ENCODE results near the gene RAPGEF3. TPM values are rescaled to one million over a fixed set of nuclear protein-coding genes. Genes with fewer than 3 reads are reported as not detected.

The RAPGEF3 gene
- total and polyA plus RNA-seq, 2 of the 8 experiments (the other 6 are each of a cell fraction or from before 2014, with no cell fraction given): 5.0 to 9.4 TPM

DNA sequence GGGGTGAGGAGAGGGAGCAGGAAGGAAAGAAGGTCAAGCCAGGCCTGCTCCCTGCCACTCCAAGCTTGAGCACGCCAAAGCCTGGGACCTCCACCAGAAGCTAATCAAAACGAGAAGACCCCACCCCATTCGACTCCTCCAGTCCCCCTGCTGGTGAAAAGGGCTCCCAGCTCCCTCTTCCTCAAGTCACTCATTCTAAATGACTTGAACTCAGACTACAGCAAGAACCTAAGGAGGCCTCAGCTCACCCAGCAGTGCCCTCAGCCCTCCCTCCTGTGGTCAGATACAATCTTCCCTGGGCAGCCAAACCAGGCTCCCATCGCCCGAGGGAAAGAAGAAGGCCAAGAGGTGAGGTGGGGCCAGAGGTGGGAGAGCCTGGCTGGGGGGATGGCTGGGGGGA is 43.6 kb upstream of the RAPGEF3 start:
- Histone ChIP-seq H2BK12ac (ENCODE audit: low read depth, low read length) (no peak overlapping the region), H2BK5ac (ENCODE audit: low read depth, low read length) (no peak overlapping the region), H2BK20ac (ENCODE audit: low read length) (no peak overlapping the region), H3K27ac (ENCODE audit: low read depth, low read length) (no peak overlapping the region), H3K79me1 (ENCODE audit: low read depth, low read length) (peaks cover 3% of the 10 kb centered on the region; the same call in 1 of the 2 replicates), H3K56ac (replicated peaks; ENCODE audit: insufficient read length, low read depth, low read length) (no peak overlapping the region), H3K36me3 (ENCODE audit: control insufficient read depth in 2 of 4, insufficient read depth in 4 of 4, low read length in 3 of 4) (peaks cover 0 to 2% (median 0%) of the 10 kb centered on the region in 4 experiments; a peak in 1 of 8 replicates), H3K9ac (replicated peaks in 1 of 4; ENCODE audit: extremely low read depth in 1 of 4, low read depth in 3 of 4, low read length in 3 of 4) (no peak overlapping the region), H3K23ac (ENCODE audit: insufficient read length) (no peak overlapping the region), H3K27me3 (replicated peaks in 1 of 4; ENCODE audit: control insufficient read depth in 3 of 4, extremely low read depth in 1 of 4, insufficient read depth in 3 of 4, low read length in 3 of 4) (no peaks in the 10 kb centered on the region), H2AK5ac (ENCODE audit: low read depth, low read length) (no peak overlapping the region), H3K4me1 (replicated peaks in 1 of 4; ENCODE audit: control insufficient read depth in 3 of 4, insufficient read depth in 4 of 4, low read length in 3 of 4) (peaks cover 0 to 12% (median 4%) of the 10 kb centered on the region in 4 experiments; a peak in 5 of 7 replicates), H4K5ac (ENCODE audit: insufficient read length, low read depth, low read length) (no peak overlapping the region), H2AFZ (ENCODE audit: low read length) (no peak overlapping the region), H3K18ac (ENCODE audit: extremely low read depth, low read length) (no peak overlapping the region), H4K91ac (replicated peaks; ENCODE audit: insufficient read length, low read length) (no peak overlapping the region), H3K23me2 (ENCODE audit: low read depth, low read length) (0 out of 2 replicates have a peak, but pooled peaks cover 1% of the 10 kb centered on the region), H4K20me1 (replicated peaks in 1 of 2; ENCODE audit: control insufficient read depth in 1 of 2, insufficient read depth in 2 of 2, low read length in 2 of 2) (peaks cover 7 to 15% of the 10 kb centered on the region in 2 experiments), H3K14ac (ENCODE audit: insufficient read length) (no peak overlapping the region), H4K8ac (ENCODE audit: extremely low read depth, insufficient read depth, low read length) (no peak overlapping the region), H3K4me3 (ENCODE audit: extremely low read depth in 1 of 4, insufficient read depth in 2 of 4, low read depth in 3 of 4, low read length in 4 of 4) (no peak overlapping the region), H3K4ac (replicated peaks; ENCODE audit: insufficient read length, low read depth, low read length) (no peak overlapping the region), H2BK15ac (ENCODE audit: low read length) (no peak overlapping the region), H3K79me2 (ENCODE audit: control insufficient read depth in 1 of 2, insufficient read depth in 2 of 2, low read length in 2 of 2) (peaks cover 0 to 67% of the 10 kb centered on the region in 2 experiments; a peak in 2 of 4 replicates), H3K4me2 (ENCODE audit: insufficient read depth in 1 of 2, low read depth in 2 of 2, low read length in 2 of 2) (no peak overlapping the region), H3K9me3 (ENCODE audit: insufficient read depth in 2 of 2, low read depth in 1 of 2, low read length in 1 of 2) (no peaks in the 10 kb centered on the region), H2BK120ac (replicated peaks; ENCODE audit: low read depth, low read length) (no peak overlapping the region)
- ChIA-PET CTCF (ENCODE audit: partially characterized antibody) (interaction anchor here (0.6 to 58.8 kb wide), 20 partner anchors 8 to 375 kb away, joined by 3 to 2001 read pairs (median 4); partner anchors contain the start of genes ENDOU, HDAC7 and RAPGEF3), POLR2A (ENCODE audit: partially characterized antibody) (interaction anchor here (0.8 to 29.3 kb wide), 8 partner anchors 8 to 103 kb away, joined by 4 to 480 read pairs (median 4); partner anchors contain the start of gene VDR)
- DNase-seq (ENCODE audit: low read depth in 1 of 2, low spot score in 2 of 2) (no peak), FAIRE-seq (no peak)
- WGBS, 2 experiments (ENCODE audit: extremely low coverage in 1 of 2, insufficient coverage in 1 of 2, insufficient read length in 1 of 2, insufficient replicate concordance in 2 of 2, low coverage in 1 of 2, low lambda C conversion rate in 2 of 2, missing lambda C conversion rate in 1 of 2): 73% methylated on average over 5 of the region's 5 CpGs; no CpG with 5 or more reads in 1 of the 2 experiments
- TF ChIP-seq SIX5 (IDR thresholded peaks at IDR 0.05; ENCODE audit: low read depth, low read length) (no peak), MAFK (IDR thresholded peaks at IDR 0.05; ENCODE audit: low read depth, low read length) (no peak), CHD1 (IDR thresholded peaks at IDR 0.05; ENCODE audit: low read depth, low read length) (no peak), CTCF (IDR thresholded peaks at IDR 0.05; ENCODE audit: control extremely low read depth in 1 of 3, insufficient read depth in 1 of 3, low read depth in 1 of 3, low read length in 3 of 3) (peak; percentile 48 to 69 (median 57)), RAD21 (IDR thresholded peaks at IDR 0.05 in 1 of 2, conservative IDR thresholded peaks at IDR 0.05 in 1 of 2; ENCODE audit: low read depth in 2 of 2, low read length in 2 of 2) (peak; percentile 9 to 35; a peak in 2 of 4 replicates), RNF2 (IDR thresholded peaks at IDR 0.05; ENCODE audit: borderline replicate concordance, low read depth, low read length, missing control alignments, poor library complexity, severe bottlenecking) (no peak), ZNF274 (IDR thresholded peaks at IDR 0.05; ENCODE audit: borderline replicate concordance, extremely low read depth, low read length) (no peak), TBP (IDR thresholded peaks at IDR 0.05; ENCODE audit: low read depth, low read length) (no peak)

All from H1 (cell line).